Stimulated activated CD8-positive, alpha-beta memory T cell treated with anti-CD3 and anti-CD28 coated beads, Interleukin-7, amount 100 ng/mL, for 4 hours (primary cell): ENCODE data around the gene SNX1.
"Not testable (repeated sequence)": the region's sequence is repeated elsewhere in the genome, so short reads cannot be mapped to it uniquely, and the experiment has no call there.

Experiments
- DNase-seq, 2 donors: peaks; one replicate each; pipeline ENCODE4 v3.0.0-alpha.2; 2020; ENCODE audit warnings: low read depth in 2 of 2

Gene SNX1

DNA sequence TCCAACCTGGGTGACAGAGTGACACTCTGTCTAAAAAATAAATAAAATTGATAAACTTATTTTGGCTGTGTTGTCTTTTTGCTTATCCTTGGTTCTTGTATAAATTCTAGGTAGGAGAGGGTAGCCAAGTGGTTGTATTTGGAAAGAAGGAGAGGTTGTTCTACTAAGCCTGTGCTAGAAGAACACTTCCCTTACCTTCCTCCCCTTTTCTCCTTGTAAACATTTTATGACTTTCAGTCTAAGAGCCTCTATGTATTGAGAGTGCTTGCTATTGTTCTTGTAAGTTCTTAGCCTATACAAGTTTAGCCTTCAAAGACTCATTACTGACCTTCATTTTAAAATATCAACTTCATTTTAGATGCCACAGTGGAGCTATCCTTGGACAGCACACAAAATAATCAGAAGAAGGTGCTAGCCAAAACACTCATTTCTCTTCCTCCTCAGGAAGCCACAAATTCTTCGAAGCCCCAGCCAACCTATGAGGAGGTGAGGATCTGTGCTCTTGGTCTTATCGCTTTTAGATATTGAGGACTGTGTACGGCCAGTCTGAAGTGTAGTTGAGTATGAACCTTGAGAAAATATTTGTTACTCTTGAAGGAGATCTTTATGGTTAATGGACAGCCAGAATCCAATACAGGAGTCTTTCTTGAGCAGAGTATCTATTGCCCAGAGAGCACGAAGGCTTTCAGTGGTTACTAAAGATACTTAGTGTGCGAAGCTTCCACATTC, 22.1 kb downstream of the SNX1 start:
- DNase-seq: no peak

- not testable (repeated sequence) for DNase-seq
Measured at GRCh38 chr15:64120322-64120721, 24.5 kb downstream of the SNX1 start.

DNA sequence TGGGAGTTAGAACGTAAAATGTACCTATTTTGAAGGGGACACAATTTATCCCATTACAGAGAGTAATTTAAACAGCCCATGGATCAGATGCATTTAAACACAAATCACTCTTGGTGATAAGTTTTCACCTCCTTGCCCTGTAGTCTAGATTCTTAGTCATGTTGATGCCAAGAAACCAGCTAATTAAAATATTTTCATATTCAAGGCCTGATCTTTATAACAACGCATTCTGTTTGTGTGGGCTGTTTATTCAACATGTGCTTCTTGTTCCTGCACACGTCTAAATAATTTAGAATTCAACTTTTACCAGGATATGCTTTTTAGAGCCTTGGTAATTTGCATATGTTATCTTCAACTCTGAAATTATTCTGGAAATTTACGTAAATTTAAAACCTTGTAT, 25.8 kb downstream of the SNX1 start:
- no peak for DNase-seq

DNA sequence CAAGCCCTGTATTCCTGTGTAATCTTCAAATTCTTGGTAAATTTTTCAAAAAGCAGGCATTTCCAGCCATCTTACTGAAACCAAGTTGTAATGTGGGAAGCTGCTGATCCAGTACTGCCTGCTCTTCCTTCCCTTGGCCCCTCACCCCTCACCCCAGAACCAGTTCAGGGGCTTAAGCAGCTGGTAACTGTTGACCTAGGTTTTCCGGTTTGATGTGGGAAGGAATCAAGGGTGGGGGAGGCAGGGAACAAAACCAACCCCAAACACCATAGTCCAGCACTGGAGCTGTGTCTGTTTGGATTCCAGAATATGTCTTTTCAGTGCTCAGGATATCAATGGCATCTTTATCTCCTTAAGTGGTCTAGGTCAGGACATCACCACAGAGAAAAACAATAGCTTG, 26.7 kb downstream of the SNX1 start:
- no peak for DNase-seq

DNA sequence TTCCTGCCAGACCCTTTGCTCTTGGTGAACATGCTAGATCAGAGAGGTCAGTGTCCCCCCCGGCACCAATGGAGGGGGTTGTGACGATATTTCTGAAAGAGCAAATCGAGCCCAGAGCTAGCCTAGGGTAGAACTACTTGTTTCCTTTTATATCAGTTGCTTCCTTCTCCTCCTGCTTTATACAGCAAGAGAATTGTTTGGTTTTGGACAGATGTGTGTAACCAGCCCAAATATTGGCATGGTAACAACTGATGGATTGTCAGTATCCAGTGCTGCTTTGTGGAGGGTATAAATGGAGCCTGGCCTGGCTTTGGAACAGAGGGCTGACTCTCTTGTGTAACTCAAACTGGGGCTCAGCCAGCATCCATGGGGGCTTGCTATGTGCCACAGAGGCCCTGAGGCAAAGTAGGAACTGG, 27.2 kb downstream of the SNX1 start:
- no peak for DNase-seq

DNA sequence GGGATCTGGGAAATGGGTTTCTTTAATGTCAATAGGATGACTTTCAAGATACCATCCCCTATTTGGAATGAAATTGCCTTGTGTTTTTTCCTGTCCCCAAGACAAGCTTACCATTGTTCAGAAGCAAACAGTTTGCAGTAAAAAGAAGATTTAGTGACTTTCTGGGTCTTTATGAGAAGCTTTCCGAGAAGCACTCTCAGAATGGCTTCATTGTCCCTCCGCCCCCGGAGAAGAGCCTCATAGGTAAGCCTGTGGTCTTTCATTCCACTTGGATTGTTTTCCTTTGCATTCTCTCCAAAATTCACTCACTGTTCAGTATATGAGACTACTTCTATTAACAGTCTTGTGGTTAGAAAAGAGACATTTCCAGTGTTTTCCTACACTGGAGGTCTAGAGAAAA, 30.2 kb downstream of the SNX1 start:
- DNase-seq: no peak

- no peak for DNase-seq
Measured at GRCh38 chr15:64127521-64128270, 31.9 kb downstream of the SNX1 start.

DNA sequence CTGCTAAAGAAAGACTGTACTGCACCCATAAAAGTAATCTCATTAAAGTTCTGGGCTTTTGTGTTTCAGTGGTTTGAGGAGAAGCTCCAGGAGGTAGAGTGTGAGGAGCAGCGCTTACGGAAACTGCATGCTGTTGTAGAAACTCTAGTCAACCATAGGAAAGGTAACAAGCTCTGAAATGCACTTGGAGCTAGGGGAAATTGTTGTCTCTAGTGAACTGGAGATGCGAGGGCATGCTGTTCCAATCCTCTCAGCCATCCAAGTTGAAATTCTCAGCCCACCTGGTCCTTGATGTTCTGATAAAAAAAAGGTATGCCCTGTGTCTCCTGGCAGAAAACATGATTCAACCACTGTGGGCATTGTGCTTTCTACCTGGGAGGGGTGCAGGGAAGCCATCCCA, 34.4 kb downstream of the SNX1 start:
- DNase-seq: no peak

GRCh38 chr15:64131547-64131946, 35.8 kb downstream of the SNX1 start:
- no peak for DNase-seq

DNA sequence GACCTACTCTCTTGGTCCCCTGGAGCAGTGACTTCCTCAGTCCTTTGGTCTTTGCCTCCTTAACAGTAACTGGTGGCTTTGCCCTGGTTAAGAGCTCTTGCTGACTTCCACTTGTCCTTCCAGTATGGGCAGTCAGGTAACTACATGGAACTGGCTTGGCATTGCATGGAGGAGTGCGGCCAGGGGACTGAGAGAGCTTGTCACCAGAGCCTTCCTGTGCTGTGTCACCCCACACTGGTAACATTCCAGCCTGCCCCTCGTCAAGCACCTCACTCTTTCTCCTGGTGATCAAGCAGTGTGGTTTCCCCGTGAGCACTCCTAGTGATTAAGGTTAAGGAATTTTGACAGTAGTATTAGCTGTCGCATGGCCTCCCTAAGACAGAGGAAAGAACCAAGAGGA, 36.4 kb downstream of the SNX1 start:
- DNase-seq: no peak

GRCh38 chr15:64133623-64134344, 38.0 kb downstream of the SNX1 start:
- no peak for DNase-seq

DNA sequence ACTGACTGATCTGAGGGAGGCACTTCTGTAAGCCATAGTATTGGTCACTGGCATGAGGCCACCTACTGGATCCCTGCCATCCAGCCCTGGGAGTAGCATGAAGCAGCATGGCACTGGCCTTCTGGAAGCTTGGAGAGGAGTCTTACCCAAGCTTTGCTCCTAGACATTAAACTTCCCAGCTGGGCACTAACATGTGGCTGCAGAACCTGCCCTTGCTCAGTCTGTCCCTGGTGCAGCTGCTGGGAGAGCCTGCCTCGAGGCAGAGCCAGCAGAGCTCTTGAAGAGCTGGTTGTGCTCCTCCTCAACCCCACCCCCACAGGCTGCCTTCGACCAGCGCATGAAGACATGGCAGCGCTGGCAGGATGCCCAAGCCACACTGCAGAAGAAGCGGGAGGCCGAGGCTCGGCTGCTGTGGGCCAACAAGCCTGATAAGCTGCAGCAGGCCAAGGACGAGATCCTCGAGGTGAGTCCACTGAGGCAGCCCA, 38.6 kb downstream of the SNX1 start:
- no peak for DNase-seq

GRCh38 chr15:64136347-64136746, 40.6 kb downstream of the SNX1 start:
- no peak for DNase-seq

DNA sequence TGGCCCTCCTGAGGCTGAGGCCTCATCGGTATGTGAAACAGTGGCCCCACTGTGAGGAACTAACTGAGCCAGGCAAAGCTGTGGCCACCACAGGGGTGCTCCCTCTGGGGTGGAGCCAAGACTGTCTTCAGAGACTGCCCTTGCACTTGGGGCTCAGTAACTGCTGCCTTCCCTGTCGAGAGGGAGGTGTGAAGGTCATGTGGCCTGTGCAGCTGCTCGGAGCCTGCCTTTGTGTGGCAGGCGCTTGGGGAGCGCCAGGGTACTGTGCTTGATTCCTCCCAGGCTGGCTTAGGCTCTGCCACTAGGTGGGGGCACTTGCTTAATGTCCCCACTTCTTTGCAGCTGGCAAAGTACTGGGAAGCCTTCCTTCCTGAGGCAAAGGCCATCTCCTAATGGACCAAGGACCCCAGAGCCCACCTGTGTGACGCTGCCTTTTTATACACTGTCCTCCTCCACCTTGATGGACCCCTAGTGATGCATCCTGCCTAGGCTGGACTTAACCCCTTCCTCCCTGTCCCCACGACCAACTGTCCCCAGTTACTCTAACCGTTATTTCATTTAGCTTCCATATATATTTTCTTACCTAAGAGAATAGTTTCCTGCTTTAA, 41.5 kb downstream of the SNX1 start:
- DNase-seq: no peak

DNA sequence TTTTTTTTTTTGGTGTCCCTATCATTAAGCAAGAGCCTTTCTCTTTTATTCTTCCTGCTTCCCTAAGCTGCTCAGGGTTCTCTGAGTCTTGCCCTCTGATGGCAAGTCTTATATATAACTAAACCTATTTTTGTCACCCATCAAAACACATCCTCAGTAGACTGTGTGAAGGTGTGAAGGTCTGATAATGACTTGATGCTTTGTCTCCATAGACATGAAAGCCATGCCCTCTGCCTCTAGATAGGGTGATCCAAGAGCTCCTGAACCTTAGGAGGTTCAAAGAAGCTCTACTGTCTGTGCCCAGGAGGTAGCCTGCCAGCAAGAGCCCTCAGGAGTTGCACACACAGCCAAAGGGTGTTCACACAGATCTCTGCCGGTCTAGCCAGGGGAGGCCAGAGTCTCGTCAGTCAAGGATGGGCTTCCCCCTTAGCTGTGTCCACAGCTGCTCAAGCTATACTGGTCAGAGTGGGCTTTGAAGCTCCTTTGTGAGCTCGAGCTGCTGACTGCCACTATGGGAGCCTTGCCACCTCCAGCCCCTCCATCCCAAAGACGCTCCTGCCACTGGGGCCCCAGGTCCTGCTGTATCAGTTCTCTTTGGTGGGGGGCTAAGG, 42.7 kb downstream of the SNX1 start:
- DNase-seq: no peak

DNA sequence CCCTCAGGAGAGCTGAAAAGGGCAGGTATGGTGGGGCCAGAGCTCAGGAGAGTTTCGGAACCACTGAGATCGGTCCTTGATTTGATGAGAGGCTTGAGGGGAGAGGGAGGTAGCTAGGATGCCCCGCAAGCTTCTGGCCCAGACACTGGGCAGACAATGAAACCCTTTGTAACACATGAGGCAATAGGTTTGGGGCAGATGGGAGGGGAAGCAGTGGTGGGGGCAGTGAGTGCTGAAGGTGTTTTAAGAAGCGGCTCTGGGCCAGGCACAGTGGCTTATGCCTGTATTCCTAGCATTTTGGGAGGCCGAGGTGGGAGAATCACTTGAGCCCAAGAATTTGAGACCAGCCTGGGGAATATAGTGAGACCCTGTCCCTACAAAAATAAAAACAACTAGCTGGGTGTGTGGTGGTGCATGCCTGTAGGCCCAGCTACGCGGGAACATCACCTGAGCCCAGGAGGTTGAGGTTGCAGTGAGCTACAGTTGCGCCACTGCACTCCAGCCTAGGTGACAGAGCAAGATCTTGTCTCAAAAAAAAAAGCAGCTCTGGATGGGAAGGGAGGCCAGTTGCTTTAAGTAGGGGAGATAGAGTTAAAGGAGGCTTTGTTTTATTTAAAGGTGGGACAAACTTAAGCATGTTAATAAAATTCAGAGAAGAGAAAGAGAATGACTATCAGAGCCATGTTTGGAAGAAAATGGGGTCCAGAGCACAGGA, 46.2 kb downstream of the SNX1 start:
- DNase-seq: no peak

GRCh38 chr15:64143276-64143675, 47.5 kb downstream of the SNX1 start:
- DNase-seq: no peak

DNA sequence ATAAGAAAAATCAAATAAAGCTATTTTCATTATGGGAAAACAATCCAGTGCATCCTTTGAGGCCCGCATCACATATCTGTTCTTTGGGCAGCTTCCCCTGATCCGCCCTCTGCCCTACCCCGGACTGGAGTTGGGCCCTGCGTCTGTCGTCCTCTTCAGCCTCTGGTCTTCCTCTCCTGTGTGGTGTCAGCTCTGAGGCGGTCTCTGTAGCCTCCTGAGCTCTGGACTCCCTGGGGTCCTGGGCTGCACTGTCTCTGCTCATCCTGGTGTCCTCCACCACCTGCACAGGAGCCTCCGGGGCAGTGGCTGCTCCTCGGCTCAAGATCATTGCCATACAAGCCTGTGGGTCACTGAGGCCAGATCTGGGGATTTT, 48.4 kb downstream of the SNX1 start:
- no peak for DNase-seq

- DNase-seq: no peak
Measured at GRCh38 chr15:64144565-64145281, 48.9 kb downstream of the SNX1 start.

DNA sequence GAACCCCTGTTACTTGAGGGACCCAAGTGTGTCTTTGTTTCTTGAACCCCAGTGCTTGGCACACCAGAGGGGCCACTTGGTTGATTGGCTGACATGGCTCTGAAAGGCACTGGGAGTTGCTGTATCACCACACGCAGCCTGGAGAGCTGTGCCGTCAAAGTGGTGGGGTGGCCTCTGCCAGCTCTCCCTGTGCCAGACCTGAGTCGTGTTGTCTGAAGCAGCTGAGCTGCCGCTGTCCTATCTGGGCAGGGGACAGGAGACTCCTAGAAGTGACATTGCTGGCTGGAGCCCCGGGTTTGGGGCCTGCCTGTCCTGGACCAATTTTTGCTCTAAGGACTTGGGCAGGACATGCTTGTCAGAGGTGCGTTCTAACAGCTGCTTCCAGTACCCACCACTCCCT, 50.3 kb downstream of the SNX1 start:
- no peak for DNase-seq

DNA sequence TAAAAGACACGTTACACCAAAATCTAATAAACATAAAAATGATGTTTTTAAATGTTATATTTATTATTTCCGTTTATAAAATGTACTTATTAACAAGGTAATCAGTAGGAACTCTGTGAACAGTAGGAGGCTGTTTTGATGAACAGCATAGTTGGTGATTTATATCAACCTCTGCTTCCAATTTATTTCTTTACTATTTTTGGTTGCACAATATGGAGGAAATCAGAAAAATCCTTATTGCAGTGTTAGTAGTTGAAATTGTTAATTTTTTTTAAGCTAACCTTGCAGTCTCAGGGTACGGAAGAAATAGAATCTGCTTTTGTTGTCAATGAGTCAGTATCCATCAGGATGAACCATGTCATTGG, 50.7 kb downstream of the SNX1 start:
- DNase-seq: no peak
